Measurements from ENCODE around the gene FRMPD1.
A peak's percentile ranks its signal among the peaks of the same experiment; 100 is the strongest.
"Not testable (repeated sequence)": the region's sequence is repeated elsewhere in the genome, so short reads cannot be mapped to it uniquely, and the experiment has no call there.

FRMPD1 gene, protein sequence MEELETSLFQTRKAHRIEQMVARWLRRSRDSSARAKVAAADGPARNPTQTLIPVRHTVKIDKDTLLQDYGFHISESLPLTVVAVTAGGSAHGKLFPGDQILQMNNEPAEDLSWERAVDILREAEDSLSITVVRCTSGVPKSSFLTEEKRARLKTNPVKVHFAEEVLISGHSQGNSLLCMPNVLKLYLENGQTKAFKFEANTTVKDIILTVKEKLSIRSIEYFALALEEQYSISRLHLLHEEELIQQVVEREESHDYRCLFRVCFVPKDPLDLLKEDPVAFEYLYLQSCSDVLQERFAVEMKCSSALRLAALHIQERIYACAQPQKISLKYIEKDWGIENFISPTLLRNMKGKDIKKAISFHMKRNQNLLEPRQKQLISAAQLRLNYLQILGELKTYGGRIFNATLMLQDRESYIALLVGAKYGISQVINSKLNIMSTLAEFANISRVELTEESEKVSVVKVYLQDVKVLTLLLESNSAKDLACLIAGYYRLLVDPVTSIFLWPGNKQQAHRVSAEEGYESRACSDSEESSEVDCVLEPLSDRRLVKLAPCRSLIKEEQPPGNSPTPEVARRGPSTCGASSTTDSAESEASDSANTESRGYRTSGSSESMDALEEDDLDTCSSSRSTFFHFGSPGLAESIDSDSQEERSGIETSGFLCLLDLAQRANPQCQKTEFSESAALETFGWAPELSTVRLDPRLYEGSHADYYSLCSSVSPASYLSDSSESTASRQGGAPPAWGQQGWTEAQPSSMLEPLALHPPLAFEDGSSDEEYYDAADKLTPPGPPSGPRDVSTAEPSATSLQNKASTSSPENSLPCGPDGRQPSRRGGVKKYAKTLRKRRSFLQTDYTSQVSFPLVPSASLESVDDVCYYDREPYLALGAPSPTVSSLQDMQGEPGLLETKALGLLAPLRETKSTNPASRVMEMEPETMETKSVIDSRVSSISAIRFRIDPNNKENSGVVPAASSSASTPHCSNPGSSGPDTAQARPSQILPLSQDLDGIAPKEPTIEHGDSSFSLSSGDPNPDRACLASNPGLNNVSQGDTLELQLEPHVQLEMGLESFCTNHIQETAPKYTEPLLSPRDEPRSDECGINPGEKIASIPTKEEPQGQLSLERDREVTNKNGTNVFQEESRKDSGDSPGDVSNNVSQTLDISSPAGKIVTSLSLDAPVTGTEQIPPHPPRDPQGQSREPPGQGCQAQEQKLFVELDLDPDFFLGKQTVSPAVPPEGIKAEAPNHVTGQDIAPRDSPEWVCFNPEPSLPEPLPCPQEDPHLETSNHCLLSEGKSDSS (N-terminal part only)

DNA sequence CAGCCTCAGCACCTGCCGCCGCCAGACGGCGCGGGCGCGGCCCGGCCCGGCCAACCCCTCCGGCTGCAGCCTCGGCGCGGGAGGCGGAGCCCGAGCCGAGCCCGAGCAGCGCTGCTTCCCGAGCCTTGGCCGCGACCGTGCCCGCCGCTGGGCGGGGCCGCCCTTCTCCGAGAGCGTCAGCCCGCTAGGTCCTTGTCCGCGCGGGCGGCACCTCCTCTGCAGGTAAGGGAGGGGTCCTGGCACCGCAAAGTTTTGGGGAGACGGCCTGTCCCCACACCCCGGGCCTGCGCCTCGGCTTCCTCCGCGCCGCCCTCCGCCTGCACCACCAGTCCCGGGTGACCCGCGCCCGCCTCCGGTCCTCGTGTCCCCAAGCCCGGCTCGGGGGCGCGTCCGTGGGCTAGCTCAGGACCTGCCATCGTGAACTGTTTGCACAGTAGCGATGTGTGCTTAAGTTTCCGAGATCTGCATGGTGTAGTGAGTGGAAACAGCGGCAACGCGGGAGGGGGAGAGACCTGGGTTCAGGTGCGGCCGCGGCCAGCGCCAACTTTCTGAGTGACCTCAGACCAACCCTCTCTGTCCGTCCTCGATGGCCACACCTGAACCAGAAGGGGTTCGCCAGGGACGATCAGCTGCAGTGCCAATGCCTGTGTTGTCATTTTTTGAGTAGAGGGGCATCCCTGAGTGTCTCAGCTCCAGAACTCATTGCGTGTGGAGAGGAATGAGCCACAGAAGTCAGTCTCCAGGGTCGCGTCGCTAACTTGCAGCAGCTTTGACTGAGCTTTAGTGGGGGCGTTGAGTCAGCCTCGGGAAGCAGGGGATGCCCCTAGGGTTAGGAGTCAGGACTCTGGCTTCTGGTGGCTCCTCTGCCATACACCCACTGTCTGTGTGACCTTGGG is at the start of gene FRMPD1:
TSS of gene FRMPD1 (plus strand) at position 82 of the 896 bp plus-strand sequence. CDS start 41,688 bp downstream, outside the sequence.
- peak; percentile 22 for DNase-seq (ENCODE audit: low spot score)

DNA sequence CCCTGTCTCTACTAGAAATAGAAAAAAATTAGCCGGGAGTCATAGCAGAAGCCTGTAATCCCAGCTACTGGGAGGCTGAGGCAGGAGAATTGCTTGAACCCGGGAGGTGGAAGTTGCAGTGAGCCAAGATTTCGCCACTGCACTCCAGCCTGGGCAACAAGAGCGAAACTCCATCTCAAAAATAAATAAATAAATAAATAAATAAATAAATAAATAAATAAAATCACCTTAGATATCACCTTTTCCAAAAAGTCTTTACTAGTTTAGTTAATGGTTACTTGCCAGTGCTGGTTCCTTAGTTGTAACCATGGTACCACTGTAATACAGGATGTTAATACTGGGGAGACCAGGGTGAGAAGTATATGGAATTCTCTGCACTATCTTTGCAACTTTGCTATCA is 48.7 kb upstream of the FRMPD1 start:
- DNase-seq (ENCODE audit: low spot score): not testable (repeated sequence)

DNA sequence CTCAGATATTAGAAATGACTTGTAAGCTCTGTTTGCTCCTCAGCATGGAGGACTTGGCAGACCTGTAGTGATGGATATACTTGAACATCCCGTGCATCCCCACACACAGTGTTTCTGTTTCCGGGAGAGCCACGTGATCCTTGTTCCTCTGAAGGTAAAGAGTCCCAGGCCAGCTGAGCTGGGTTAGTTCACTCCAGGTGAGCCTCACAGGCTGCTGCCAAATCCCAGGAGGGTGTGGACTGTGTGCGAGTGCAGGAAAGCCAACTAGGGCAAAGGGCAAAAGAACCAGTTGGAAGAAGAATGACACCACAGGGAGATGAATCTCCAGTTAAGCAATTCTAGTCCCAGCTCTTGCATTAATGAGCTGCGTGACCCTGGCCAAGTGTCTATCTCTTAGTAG is 47.9 kb upstream of the FRMPD1 start:
- DNase-seq (ENCODE audit: low spot score): no peak

DNA sequence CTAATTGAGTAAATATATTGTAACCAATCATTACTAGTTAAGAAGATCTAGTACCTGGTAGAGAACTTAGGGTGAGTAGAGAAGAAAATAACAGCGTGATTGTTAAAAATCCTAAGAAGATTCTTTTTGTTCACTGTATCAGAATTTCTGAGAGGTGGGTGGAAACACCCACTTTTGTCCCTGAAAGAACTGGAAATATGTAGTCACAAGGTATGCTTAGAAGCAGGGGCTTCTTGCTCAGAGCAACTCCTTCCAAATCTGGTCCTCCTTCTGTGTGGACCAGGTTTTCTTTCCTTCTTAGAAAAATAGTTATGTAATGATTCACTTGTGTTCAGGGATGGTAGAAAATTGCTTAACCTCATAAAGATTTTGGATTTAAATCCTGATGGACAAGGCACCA is 46.5 kb upstream of the FRMPD1 start:
- no peak for DNase-seq (ENCODE audit: low spot score)

DNA sequence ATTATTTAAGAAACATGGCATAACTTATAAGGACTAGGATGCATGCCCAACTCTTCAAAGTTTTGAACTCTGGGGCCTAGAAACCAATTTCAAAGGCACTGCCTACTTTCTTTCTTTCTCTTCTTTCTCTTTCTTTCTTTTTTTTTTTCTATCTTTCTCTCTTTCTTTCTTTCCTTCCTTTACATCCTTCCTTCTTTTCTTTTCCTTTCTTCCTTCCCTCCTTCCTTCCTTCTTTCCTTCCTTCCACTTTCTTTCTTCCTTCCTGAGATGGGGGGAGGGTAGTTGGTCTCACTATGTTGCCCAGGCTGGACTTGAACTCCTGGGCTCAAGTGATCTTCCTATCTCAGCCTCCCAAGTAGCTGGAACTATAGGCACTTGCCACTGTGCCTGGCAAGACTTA is 42.5 kb upstream of the FRMPD1 start:
- DNase-seq (ENCODE audit: low spot score): no peak

DNA sequence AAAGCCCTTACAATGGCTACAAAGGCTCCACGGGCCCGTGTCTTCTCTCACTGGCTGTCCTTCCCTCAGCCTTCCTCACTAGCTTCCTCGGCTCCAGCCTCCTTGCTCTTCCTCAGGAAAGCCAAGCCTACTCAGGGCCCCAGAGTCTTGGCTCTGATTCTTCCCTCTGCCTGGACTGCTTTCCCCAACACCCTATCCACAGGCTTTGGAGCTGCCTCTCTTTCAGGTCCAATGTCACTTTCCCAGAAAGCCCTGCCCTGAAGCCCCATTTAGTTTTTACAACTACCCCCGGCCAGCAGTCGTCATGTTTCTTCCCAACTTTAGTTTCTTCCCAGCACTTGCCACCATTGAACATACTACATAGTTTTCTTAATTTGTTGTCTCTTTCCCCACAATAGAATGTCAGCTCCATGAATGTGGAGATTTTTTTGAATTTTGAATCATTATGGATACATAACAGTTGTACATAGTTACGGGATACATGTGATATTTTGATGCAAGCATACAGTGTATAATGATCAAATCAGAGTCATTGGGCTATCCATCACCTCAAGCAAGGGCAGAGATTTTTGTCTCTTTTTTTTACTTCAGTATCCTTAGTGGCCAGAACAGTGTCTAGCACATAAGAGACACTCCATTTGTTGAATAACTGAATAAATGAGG is 40.9 kb upstream of the FRMPD1 start:
- DNase-seq (ENCODE audit: low spot score): no peak

DNA sequence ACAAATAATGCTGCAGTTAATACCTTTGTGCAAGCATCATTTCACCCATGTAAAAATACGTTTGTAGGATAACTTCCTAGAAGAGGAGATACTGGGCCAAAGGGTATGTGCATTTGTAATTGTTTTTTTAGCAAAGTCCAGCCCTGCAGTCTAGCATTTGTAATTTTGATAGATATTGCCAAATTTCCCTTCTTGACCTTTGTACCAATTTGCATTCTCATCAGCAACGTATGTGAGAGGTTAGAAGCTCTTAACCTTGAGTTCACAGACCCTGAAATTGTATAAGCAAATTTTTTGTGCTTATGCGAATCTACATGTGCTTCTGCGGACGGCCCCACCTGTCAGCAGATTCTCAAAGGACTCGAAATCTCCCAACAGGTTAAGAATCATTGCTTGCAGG is 39.7 kb upstream of the FRMPD1 start:
- DNase-seq (ENCODE audit: low spot score): no peak

DNA sequence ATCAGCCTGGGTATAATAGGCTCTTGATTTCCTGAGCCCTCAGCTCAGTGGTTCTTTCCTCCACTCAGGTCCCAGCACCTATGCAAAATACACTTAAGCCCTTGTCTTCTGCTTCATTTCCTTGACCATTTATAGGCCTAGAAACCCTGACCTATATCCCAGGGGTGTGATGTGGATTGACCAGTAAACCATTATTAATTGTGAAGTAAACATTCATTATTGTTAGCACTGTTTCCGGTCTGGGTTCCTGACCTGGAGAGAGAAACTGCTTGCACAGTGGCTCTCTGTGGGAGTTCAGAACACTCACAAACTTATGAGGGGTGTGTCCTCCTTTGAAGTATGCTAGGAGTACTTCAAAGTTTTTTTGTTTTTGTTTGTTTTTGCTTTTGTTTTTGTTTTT is 38.8 kb upstream of the FRMPD1 start:
- DNase-seq (ENCODE audit: low spot score): no peak

DNA sequence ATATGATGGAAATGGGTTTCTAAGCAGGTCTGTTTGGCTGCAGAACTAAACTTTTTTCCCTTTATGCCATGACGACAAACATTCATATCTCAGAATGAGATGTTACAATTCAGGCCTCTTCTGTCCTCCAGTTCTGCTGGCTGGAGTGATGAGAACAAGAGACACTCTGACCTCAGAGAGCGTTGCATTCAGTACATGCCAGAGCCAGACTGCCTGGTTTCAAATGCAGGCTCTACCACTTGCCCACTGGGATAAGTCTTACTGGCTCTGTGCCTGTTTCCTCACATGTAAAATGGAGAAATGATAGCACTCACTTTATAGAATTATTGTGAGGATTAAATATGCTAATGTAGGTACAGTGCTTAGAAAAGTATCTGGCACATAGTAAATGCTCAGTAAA is 33.6 kb upstream of the FRMPD1 start:
- DNase-seq (ENCODE audit: low spot score): no peak

DNA sequence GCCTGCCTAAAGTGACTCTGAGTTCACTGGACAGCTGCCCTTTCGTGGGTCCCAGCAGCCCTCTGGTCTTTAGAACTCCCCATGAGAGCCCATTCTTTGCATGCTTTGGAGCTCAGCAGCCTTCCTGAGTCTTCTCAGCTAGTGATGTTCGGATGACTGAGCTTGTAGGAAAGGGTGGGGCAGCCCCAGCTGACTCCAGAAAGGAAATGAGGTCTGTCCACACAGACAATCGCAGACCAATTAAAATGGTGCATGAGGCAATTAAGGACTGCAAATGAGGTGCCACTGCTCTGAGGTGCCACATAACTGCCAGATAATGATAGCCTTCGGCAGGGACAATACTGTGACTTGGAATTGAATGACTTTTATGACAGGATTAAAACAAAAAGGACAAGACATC is 32.9 kb upstream of the FRMPD1 start:
- peak; percentile 9 for DNase-seq (ENCODE audit: low spot score)

DNA sequence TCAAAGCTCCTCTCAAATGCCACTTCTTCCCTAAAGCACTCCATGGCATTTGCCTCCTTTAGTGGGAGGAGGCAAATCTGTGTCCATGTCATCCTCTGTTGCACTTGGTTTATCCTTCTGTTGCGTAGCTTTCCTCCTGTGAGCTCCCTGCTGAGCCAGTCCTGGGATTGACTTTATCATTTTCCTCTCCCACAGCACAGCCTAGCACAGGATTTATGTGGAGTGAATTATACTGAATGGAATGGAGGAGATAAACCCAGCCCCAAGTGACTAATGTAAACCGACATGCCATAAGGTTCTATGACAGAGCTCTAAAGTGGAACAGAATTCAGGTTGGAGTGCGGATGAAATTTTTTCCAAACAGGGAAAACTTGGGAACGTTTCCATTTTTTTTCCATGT is 31.9 kb upstream of the FRMPD1 start:
- DNase-seq (ENCODE audit: low spot score): no peak

DNA sequence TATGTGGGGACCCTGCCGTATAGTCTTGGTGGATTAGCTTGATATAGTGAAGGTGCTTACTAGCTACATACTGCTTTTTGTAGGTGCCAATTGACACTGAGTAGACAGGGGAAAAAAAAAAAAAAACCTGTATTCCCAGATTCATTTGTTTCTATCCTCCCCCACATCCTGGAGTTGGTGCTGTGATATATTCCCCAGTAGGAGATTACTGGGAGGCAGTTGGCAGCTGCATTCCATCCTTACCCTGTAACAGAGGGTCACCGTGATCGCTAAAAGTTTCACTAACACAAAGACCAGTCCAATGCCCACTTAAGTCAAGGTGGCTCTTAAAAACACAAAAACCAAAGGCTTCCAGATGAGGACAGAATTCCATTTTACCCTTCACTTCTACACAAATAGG is 30.9 kb upstream of the FRMPD1 start:
- no peak for DNase-seq (ENCODE audit: low spot score)

DNA sequence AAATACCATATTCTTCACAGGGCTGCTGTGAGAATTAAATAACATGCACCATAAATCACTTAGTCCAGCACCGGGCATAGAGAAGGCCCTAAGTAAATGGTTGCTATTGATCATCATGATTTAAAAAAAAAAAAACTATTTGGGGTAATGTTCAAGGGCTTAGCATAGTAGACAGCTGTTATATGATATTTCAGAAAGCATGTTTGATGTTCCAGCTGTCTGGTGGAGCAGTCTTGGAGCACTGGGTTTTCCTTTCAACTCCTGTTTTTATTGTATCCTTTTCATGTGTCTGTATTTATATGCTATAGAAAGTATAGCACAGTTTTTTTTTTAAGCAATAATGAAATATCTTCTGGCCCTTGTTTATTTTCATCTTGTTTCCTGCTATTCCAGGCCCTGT is 30.4 kb upstream of the FRMPD1 start:
- no peak for DNase-seq (ENCODE audit: low spot score)

DNA sequence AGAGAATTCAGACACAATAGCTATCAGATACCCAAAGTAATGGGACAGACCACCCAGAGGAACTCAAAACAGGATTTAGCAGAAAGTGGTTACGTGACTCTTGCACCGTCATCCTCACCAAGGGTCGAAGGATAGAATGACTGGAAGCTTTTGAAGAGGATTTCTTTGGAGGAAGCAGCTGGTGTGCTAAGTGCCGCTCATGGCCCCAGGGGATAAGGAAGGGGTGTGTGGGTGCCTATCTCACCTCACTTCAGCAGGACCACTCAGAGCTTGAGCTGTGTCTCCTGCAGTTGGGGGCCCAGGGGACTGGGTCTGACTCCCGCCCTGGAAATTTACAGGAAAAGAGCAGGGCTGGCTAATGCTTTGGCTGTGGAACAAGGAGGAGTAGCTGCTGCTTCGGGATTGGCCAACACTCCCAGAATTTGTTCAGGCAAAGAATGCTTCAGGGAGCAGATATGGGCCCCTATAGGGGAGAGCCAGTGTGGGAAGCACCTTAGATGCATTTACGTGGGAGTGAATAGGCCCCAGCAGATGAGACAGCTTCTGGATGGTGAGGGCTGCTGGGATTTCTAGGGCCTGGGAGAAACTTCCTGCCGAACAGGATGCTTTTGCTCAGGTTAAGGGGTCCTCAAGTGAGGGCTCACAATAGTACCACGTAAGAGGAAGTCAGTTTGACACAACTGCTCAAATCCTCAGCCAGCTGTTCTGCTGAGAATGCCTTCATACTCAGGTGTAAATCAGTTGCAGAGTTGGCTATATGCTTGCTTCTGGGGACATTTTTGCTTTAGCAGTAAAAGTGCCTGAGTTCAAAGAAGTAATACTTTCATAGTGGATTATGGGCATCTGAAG is 29.3 kb upstream of the FRMPD1 start:
- no peak for DNase-seq (ENCODE audit: low spot score)

DNA sequence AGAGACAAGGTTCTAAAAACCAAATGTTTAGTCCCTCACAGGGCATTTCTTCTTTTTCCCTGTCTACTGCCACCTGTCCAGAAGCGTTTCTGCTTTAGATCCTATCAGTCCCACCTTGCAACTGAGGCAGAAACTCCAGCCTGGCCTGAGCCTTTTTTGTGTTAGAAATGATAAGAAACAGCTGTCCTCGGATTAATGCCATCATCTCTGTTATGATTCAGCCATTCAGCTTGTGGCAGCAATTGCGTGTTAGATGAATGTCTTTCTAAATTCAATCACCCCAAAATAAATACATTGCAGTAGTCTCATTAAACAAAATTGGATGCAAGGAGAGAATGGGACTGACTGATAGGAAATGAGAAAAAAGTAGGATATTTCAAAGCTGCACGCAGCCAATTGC is 28.3 kb upstream of the FRMPD1 start:
- DNase-seq (ENCODE audit: low spot score): no peak

DNA sequence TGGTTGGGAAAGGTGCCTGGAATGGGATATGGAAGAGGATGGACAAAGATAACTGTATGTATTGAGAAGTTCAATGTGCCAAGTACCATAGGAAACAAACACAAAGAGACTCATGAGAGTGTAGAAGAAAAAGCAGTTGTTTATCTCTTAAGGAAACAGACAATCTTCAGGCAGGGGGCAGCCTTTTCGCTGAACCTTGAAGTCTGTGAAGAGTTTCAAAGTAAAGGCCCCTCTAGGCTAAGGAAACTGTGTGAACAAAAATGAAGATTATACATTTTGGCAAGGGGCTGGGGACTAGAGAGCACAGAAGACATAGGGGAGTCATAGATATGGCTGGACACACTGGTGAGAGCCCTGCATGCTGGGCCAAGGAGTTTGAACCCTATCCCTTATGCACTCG is 27.5 kb upstream of the FRMPD1 start:
- no peak for DNase-seq (ENCODE audit: low spot score)

DNA sequence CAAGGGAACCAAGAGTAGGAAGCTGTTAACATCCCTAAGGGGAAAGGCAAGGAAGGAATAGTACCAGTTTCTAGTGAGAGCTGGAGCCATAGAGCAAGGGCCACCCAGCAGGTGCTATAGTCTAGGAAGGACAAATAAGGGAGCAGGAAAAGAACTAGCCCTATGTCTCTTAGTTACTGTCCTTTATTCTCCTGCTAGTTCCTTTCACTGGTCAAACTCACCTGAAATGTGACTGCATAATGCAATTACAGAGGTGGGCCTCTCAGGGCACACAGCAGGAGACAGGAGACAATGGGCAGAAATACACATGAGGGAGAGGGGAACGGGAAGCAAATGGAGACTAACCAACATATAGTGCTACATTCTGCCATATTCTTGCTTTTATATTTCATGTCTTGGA is 26.7 kb upstream of the FRMPD1 start:
- no peak for DNase-seq (ENCODE audit: low spot score)

DNA sequence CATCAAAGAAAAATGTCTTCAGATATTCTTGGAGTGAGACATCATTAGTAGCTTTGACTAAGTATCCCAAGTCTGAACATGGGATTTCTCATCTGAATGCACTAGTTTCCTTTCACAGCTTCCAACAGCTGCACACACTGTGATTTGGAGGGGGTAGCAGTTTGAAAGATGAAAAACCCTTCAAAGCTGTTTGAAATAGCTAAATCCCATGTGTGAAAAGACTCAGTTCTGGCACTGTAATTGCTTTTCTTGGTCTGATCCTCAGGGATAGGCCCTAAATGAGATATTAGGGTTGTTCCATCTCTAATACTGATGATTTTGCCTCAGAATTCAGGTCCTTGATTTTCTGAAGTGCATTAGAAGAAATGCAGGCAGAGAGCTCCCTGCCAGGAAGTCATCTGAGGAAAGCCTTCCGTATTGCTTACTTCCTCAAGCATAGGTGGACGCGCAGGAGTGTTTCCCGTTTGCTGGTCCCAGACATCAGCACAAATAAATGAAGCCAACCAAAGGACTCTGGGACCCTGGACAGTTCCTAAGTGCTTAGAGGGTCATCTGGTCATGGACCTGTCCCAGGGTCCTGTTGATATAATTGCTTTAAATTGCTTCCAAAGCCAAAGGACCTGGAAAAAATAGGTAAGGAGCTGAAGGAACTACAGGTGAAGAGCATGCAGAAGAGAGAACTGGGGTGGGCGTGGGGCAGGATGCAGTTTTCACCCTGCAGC is 25.6 kb upstream of the FRMPD1 start:
- no peak for DNase-seq (ENCODE audit: low spot score)

DNA sequence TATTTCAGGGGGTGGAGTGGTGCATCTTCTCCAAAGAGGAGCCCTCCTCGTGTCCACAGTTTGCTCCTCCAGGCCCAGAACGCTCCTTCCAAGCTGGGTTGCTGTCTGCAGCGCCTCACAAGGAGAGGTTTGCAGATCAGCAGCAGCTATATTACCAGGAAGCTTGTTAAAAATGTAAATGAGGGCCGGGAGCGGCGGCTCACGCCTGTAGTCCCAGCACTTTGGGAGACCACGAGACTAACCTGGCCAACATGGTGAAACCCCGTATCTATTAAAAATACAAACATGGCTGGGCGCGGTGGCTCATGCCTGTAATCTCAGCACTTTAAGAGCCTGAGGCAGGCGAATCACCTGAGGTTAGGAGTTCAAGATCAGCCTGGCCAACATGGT is 25.0 kb upstream of the FRMPD1 start:
- no peak for DNase-seq (ENCODE audit: low spot score)

All from RKO (cell line).